Fibroblast of the aortic adventitia (primary cell): ENCODE results near the gene MYRIP. TPM values are rescaled to one million over a fixed set of nuclear protein-coding genes. Genes with fewer than 3 reads are reported as not detected.

Source experiments
- DNase-seq: peaks from one replicate; pipeline ENCODE4 v3.0.0-alpha.2; 2010; ENCODE audit warnings: low read depth
- H3K4me3 ChIP-seq: 2 replicates; pipeline ENCODE4 v1.5.1; 2011; ENCODE audit warnings: low read depth, mild to moderate bottlenecking, control low read depth, low read length, moderate library complexity
- CTCF ChIP-seq: IDR thresholded peaks from 2 replicates; pipeline ENCODE4 v1.5.1; 2011; ENCODE audit warnings: mild to moderate bottlenecking, low read length, control low read depth, inconsistent platforms; ENCODE audit not compliant: insufficient read depth
- total RNA-seq: library from RNA; depleted of rRNA; stranded (reverse); fragments of >200 nt; gene quantifications from 2 replicates; pipeline ENCODE4 v1.2.3, GENCODE V29; 2012; ENCODE audit warnings: low replicate concordance

The MYRIP gene
- total RNA-seq, 1 donor, result 8.6 TPM

- peak; percentile 85 for DNase-seq
- no peak overlapping the region for H3K4me3 ChIP-seq
- peak; percentile 68 for TF ChIP-seq CTCF
Measured at GRCh38 chr3:40179016-40179415, 369.6 kb downstream of the MYRIP start.

- DNase-seq, result no peak
Measured at GRCh38 chr3:40181182-40181581, 371.8 kb downstream of the MYRIP start.

GRCh38 chr3:40185029-40185695, 375.8 kb downstream of the MYRIP start:
- H3K4me3 ChIP-seq, result no peak overlapping the region
- TF ChIP-seq CTCF, result no peak

More at GRCh38 chr3:40181182-40181581, 371.8 kb downstream of the MYRIP start:
- no peak overlapping the region for H3K4me3 ChIP-seq
- no peak for TF ChIP-seq CTCF

GRCh38 chr3:40186508-40186907, 377.1 kb downstream of the MYRIP start:
- DNase-seq, result no peak
- H3K4me3 ChIP-seq, result no peak overlapping the region
- no peak for TF ChIP-seq CTCF

More at GRCh38 chr3:40185029-40185695, 375.8 kb downstream of the MYRIP start:
- DNase-seq, result no peak

- no peak for TF ChIP-seq CTCF
- H3K4me3 ChIP-seq, result no peak overlapping the region
- DNase-seq, result no peak
Measured at GRCh38 chr3:40187945-40188344, 378.5 kb downstream of the MYRIP start.

- no peak overlapping the region for H3K4me3 ChIP-seq
- no peak for DNase-seq
- TF ChIP-seq CTCF, result no peak
Measured at GRCh38 chr3:40189118-40189517, 379.7 kb downstream of the MYRIP start.

- TF ChIP-seq CTCF, result no peak
- DNase-seq, result no peak
- H3K4me3 ChIP-seq, result no peak overlapping the region
Measured at GRCh38 chr3:40190056-40190455, 380.6 kb downstream of the MYRIP start.
